HepG2 (cell line): Measurements from ENCODE around the gene FAM83E. TPM values are rescaled to one million over a fixed set of nuclear protein-coding genes. Genes with fewer than 3 reads are reported as not detected.

ENCODE experiments used
- BCL3 ChIP-seq: sonication (generic); formaldehyde crosslinking; IDR thresholded peaks from 2 replicates; pipeline ENCODE4 v1.5.1; 2020; ENCODE audit warnings: mild to moderate bottlenecking, missing genetic modification reagents, moderate library complexity
- CREB3 ChIP-seq: sonication (generic); formaldehyde crosslinking; IDR thresholded peaks from 2 replicates; pipeline ENCODE4 v1.5.0; 2020; ENCODE audit warnings: missing genetic modification reagents
- ESRRA ChIP-seq: sonication (generic); formaldehyde crosslinking; IDR thresholded peaks from 2 replicates; pipeline ENCODE4 v1.5.1; 2020; ENCODE audit warnings: mild to moderate bottlenecking, low read depth, missing genetic modification reagents
- HIVEP1 ChIP-seq: sonication (generic); formaldehyde crosslinking; IDR thresholded peaks from 2 replicates; pipeline ENCODE4 v1.4.0; 2020; ENCODE audit warnings: mild to moderate bottlenecking, missing genetic modification reagents
- HMGA1 ChIP-seq: sonication (generic); formaldehyde crosslinking; conservative IDR thresholded peaks from 2 replicates; pipeline ENCODE4 v1.4.0; 2020; ENCODE audit warnings: missing genetic modification reagents
- HNRNPLL ChIP-seq: fragments of 200-400 bp; formaldehyde crosslinking; IDR thresholded peaks from 2 replicates; pipeline ENCODE4 v1.6.1; 2017; ENCODE audit warnings: mild to moderate bottlenecking, low read depth, low read length; ENCODE audit not compliant: poor library complexity, severe bottlenecking
- KLF6 ChIP-seq: IDR thresholded peaks from 2 replicates; pipeline ENCODE4 v1.8.0; 2016; ENCODE audit warnings: missing biosample characterization, missing genetic modification reagents
- POLR2AphosphoS5 ChIP-seq: IDR thresholded peaks from 2 replicates; pipeline ENCODE4 v1.6.1; 2012; ENCODE audit warnings: low read depth, low read length
- RXRB ChIP-seq: IDR thresholded peaks from 2 replicates; pipeline ENCODE4 v1.6.1; 2016; ENCODE audit warnings: borderline replicate concordance, missing genetic modification reagents, missing compliant biosample characterization
- SOX6 ChIP-seq, 2 experiments: fragments of 450-650 bp in 1 of 2; sonication (generic) in 1 of 2; formaldehyde crosslinking in 1 of 2; IDR thresholded peaks; 2 replicates each; pipeline versions ENCODE4 v1.4.0 to v1.6.1; 2017 to 2020; ENCODE audit warnings: antibody characterized with exemption in 1 of 2, mild to moderate bottlenecking in 1 of 2, missing genetic modification reagents in 1 of 2
- YEATS4 ChIP-seq: sonication (generic); formaldehyde crosslinking; IDR thresholded peaks from 2 replicates; pipeline ENCODE4 v1.4.0; 2020; ENCODE audit warnings: missing genetic modification reagents, borderline replicate concordance
- ZBTB7A ChIP-seq: sonication (generic); formaldehyde crosslinking; IDR thresholded peaks from 2 replicates; pipeline ENCODE4 v1.8.0; 2022; ENCODE audit warnings: mild to moderate bottlenecking, missing genetic modification reagents
- ZGPAT ChIP-seq: IDR thresholded peaks from 2 replicates; pipeline ENCODE4 v1.6.1; 2016; ENCODE audit warnings: mild to moderate bottlenecking
- ZKSCAN8 ChIP-seq: IDR thresholded peaks from 2 replicates; pipeline ENCODE4 v1.6.1; 2016; ENCODE audit warnings: borderline replicate concordance, missing genetic modification reagents, missing compliant biosample characterization
- ZNF282 ChIP-seq: fragments of 450-650 bp; IDR thresholded peaks from 2 replicates; pipeline ENCODE4 v1.6.1; 2018; ENCODE audit not compliant: partially characterized antibody
- ZNF331 ChIP-seq: sonication (generic); formaldehyde crosslinking; IDR thresholded peaks from 2 replicates; pipeline ENCODE4 v1.4.0; 2020; ENCODE audit warnings: missing genetic modification reagents
- ZNF574 ChIP-seq: sonication (generic); formaldehyde crosslinking; IDR thresholded peaks from 2 replicates; pipeline ENCODE4 v1.4.0; 2020; ENCODE audit warnings: missing genetic modification reagents
- ZNF576 ChIP-seq: sonication (generic); formaldehyde crosslinking; IDR thresholded peaks from 2 replicates; pipeline ENCODE4 v1.4.0; 2020; ENCODE audit warnings: mild to moderate bottlenecking, missing genetic modification reagents
- ZNF780A ChIP-seq: sonication (generic); formaldehyde crosslinking; IDR thresholded peaks from 2 replicates; pipeline ENCODE4 v1.8.0; 2022; ENCODE audit warnings: mild to moderate bottlenecking, missing genetic modification reagents, moderate library complexity
- polyA plus RNA-seq, 8 experiments: library from polyadenylated mRNA; depleted of rRNA in 3 of 8; stranded (reverse) in 7 of 8; unstranded in 1 of 8; fragments of >200 nt; fragmentation: Illumina TruSeq in 4 of 8; extraction: Trizol in 4 of 8; gene quantifications; 2 replicates each; pipeline versions ENCODE4 v1.2.1 to v1.2.3, GENCODE V29; 2011 to 2016; ENCODE audit warnings: low read depth in 4 of 8, missing spikeins in 1 of 8, mixed read lengths in 1 of 8; ENCODE audit not compliant: insufficient read depth in 1 of 8
- total RNA-seq, 5 experiments: library from RNA; depleted of rRNA; stranded (reverse); fragments of >200 nt; fragmentation: Illumina TruSeq; extraction: Trizol; gene quantifications; 2 replicates each; pipeline ENCODE4 v1.2.3, GENCODE V29; 2016; ENCODE audit warnings: low read depth in 1 of 5

FAM83E gene
- total and polyA plus RNA-seq, 2 of the 13 experiments (the other 11 are each of a cell fraction or from before 2014, with no cell fraction given) = 0.18 to 0.60 TPM

DNA sequence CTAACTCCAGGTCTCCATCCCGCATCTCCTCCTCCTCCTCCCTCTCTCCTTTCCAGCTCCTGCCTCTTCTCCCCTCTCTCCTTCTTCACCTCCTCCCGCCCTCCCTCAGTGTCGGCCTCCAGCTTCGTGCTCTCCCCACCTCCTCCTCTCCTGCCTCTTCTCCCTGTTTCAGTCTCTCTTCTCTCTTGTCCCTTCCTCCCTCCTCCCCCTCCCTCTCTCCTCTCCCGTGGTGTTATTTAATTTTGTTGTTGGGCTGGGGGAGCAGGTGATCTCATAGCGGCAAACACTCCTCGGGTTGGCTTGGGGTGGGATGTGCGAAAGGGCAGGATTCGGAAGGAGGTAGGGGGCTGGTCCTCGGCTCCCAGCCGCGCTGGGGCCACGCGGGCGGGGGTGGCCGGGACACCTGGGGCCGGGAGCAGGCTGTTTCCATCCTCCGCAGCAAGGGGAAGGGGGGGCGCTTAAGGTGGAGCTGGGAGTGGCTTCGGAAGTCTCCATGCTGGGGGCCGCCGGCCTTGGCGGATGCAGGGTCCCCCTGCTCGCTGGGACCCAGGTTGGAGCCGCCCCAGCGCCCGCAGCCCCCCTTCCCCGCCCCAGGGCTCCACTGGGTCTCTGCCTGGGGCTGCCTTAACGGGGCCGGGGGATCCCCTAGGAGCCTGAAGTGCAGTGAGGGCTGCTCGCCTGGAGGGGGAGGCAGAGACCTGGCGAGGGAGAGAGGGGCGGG lies 31.3 kb upstream of the FAM83E start, which contains the start of gene CA11 (continued):
- TF ChIP-seq ZNF574 (CRISPR knock-in tag) = peak; percentile 71
- 0 out of 2 replicates have a peak, but pooled peaks have one; percentile 28 for TF ChIP-seq ZNF331 (CRISPR knock-in tag)
- no peak for TF ChIP-seq SOX6 (IDR thresholded peaks at IDR 0.05)
- peak; percentile 40; the same call in 1 of the 2 replicates for TF ChIP-seq SOX6 (CRISPR knock-in tag; IDR thresholded peaks at IDR 0.05)
- TF ChIP-seq ZKSCAN8 (CRISPR knock-in tag) = 0 out of 2 replicates have a peak, but pooled peaks have one; percentile 33
- no peak for TF ChIP-seq CREB3 (CRISPR knock-in tag)
- TF ChIP-seq RXRB (CRISPR knock-in tag) = 0 out of 2 replicates have a peak, but pooled peaks have one; percentile 17
- peak; percentile 51; the same call in 1 of the 2 replicates for TF ChIP-seq BCL3 (CRISPR knock-in tag)
- peak; percentile 78 for TF ChIP-seq ZGPAT (CRISPR knock-in tag)
- peak; percentile 37; the same call in 1 of the 2 replicates for TF ChIP-seq ESRRA (CRISPR knock-in tag)
- no peak for TF ChIP-seq ZNF282
- no peak for TF ChIP-seq YEATS4 (CRISPR knock-in tag)
- TF ChIP-seq HIVEP1 (CRISPR knock-in tag) = peak; percentile 56; the same call in 1 of the 2 replicates
- TF ChIP-seq ZBTB7A (CRISPR knock-in tag) = peak; percentile 21; the same call in 1 of the 2 replicates
- TF ChIP-seq ZNF576 (CRISPR knock-in tag) = 0 out of 2 replicates have a peak, but pooled peaks have one; percentile 33
- TF ChIP-seq HMGA1 (CRISPR knock-in tag) = no peak
- peak; percentile 46 for TF ChIP-seq HNRNPLL
- 0 out of 2 replicates have a peak, but pooled peaks have one; percentile 56 for TF ChIP-seq KLF6 (CRISPR knock-in tag)
- 0 out of 2 replicates have a peak, but pooled peaks have one; percentile 20 for TF ChIP-seq ZNF780A
- no peak for TF ChIP-seq POLR2AphosphoS5
